Measurements from ENCODE around the gene NUDT22.

NUDT22 gene

DNA sequence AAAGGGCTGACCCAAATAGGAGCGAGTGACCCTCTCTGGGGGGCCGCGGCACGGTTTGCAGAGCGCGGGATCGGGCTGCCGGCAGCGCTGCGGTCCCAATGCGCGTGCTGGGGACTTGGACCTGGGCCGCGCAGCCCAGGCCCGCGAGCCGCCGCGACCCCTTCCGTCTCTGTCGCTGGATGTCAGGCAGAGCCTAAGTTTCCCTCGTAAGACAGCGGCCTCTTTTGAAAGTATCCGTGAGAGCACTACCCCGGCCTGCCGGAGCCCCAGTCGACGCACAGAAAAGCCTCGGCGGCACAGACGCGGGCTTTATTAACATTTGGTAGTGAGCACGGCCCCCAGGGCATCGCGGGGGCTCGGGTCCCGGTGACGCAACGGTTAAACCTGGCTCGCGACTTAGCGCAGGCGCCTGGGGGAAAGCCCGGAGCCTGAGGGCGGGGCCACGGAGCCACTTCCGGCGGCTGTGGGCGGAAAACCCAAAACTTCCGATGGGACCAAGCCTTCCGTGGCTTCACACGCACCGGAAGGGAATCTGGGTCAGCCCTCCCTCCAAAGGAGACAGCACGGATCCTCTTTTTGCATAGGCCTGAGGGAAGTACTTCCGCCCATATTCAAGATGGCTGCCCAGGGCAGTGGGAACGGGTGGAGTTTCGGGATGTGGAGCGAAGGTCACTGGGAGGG is 43.6 kb downstream of the NUDT22 start:
- DNase-seq (ENCODE audit: low read depth in 2 of 2): peak; percentile 94 to 96

DNA sequence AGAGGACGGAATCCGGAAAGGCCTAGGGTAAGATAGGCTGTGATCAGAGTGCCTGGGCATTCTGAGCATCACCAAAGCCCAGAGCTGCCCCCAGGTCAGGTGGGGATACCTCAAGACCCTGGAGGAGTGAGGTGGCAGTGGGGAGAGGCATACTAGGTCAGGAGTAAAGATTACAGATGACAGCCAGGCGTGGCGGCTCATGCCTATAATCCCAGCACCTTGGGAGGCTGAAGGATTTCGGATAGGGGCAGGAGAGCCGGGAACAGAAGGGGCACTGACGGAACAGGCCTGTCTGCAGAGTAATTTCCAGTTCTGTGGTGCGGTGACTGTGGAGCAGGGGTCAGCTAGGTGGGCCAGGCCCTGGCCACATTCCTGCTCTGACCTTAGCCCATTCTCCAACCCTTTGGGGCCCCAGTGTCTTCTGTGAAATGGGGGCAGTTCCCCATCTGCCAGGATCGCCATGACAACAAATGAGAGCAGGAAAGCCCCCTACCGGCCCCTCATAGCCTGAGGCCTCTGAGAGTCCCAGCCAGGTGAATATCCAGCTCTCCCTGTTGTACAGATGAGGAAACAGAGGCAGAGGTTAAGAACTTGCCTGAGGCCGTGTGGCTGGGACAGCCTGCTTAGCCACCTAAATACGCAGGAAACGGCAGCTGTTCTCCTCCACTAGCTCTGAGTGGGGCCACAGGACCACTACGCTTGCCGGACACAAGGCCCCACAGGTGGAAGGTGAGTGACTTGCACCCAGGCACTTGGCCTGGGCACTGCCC is 49.1 kb downstream of the NUDT22 start:
- no peak for DNase-seq (ENCODE audit: low read depth in 2 of 2)

DNA sequence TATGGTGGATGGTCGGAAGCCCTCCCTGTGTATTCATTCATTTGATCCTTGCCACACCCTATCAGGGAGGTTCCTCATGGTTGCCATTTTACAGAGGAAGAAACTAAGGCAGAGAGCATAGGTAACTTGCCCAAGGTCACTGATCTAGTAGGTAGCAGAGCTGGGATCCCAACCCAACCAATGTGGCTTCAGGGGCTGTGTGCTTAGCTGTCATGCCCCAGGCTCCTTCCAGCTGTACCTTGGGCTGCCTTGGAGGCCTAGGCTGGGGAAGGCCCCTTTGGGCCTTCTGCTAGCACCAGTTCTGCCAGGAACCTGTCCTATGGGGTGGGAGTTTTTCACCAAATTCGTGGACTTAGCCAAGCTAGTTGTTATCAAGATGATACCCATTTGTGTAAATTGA is 49.8 kb downstream of the NUDT22 start:
- DNase-seq (ENCODE audit: low read depth in 2 of 2): no peak

DNA sequence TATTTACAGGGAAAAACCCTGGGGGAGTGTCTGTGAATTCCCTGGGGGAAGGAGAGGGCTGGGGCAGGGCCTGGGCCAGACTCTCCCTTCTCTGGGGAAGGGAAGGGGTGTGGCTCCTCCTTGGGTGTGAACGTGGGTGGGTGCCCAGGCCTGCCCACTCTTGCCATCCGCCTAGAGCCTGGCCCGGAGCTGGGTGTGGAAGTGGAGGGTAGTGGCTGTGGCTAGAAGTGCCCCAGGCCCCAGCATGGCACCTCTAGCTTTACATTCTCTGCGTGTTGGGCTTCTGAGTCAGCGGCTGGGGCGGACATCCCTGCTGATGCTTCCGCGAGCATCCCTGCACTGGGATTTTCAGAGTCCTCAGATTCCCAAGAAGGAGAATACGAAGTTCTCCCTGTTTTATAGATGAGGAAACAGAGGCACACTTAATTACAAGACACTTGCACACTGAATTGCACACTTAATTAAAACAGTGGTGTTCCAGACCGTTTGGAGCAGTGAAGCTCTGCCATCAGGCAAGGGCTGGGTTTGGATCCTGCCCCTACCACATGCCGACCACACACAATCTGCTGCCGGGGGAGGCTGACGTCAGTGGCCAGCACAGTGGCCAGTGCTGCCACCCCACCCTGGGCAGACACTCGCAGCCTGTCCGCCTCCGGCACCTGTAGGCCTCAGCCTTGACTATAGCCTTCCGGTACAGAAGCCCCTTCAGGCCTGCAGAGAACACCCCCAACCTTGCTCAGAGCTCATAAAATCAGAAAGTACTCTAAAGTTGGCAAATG is 50.8 kb downstream of the NUDT22 start:
- DNase-seq (ENCODE audit: low read depth in 2 of 2): no peak

DNA sequence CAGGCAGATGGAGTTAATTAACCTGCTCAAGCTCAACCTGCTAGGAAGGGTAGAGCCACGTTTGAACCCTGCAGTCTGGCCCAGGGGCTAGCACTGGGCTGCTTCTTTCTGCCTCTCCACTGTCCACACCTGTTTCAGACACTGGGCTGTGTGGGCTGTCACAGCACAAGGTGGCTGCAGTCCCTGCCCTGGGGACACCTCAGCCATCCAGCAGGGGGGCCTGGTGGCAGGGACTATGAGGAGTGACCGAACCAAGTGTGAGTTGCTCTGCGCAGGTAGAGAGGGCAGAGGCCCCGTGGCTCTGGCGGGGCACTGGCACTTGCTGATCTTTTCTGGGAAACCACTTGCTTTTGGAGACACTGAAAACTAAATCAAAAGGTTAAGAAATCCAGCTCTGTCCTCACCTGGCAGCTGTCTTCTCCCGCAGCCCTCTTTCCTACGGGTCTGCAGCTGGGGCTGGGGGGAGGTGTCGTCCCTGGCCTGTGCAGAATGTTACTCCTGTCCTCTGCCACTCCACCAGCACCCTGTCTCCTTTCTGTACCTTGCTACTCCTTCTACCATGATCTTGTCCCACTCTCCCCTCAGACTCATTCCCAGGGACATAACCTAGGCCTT is 52.6 kb downstream of the NUDT22 start:
- no peak for DNase-seq (ENCODE audit: low read depth in 2 of 2)
